Panc1 (cell line): ENCODE data around the gene RIC8B. TPM values are rescaled to one million over a fixed set of nuclear protein-coding genes. Genes with fewer than 3 reads are reported as not detected.

ENCODE experiments used
- ATAC-seq: fragments of 200-7000 bp; cut with Tn5 transposase; 2 replicates; pipeline ENCODE4 v1.9.1; 2020; ENCODE audit warnings: mild to moderate bottlenecking, moderate library complexity
- BruUV-seq: library from RNA; stranded (reverse); fragments of 400-500 nt; replicated peaks from 2 replicates; lab custom pipeline; 2021; lab: Mats Ljungman, UMichigan
- CTCF ChIA-PET: fragments of 300-600 bp; sonication (Branson Sonifier 250); formaldehyde crosslinking; loops from one replicate; lab custom pipeline; 2022; ENCODE audit warnings: antibody characterized with exemption; lab: Charles Lee
- POLR2A ChIA-PET: fragments of 300-600 bp; sonication (Branson Sonifier 250); formaldehyde crosslinking; loops from one replicate; lab custom pipeline; 2022; ENCODE audit warnings: antibody characterized with exemption; lab: Charles Lee
- DNase-seq: peaks from one replicate; pipeline ENCODE4 v3.0.0-alpha.2; 2010; ENCODE audit warnings: low read depth, low spot score
- H3K27ac ChIP-seq: 2 replicates; pipeline ENCODE4 v1.5.1; 2011; ENCODE audit warnings: mild to moderate bottlenecking, low read length, inconsistent platforms
- H3K27me3 ChIP-seq: fragments of 200-500 bp; sonication (Bioruptor generic); 2 replicates; pipeline ENCODE4 v1.6.0; 2014; ENCODE audit warnings: low read length, inconsistent platforms; ENCODE audit not compliant: control insufficient read depth, insufficient read depth
- H3K36me3 ChIP-seq: fragments of 200-500 bp; sonication (Bioruptor generic); 2 replicates; pipeline ENCODE4 v1.5.1; 2014; ENCODE audit warnings: inconsistent platforms, mild to moderate bottlenecking, low read length, moderate library complexity; ENCODE audit not compliant: control insufficient read depth, insufficient read depth
- H3K4me1 ChIP-seq: 2 replicates; pipeline ENCODE4 v1.5.1; 2011; ENCODE audit warnings: inconsistent platforms, mild to moderate bottlenecking, low read length, moderate library complexity; ENCODE audit not compliant: control insufficient read depth, insufficient read depth
- H3K4me3 ChIP-seq, 2 experiments: 2 replicates each; pipeline ENCODE4 v1.5.1; 2011 to 2012; ENCODE audit warnings: low read depth in 2 of 2, low read length in 2 of 2, mild to moderate bottlenecking in 2 of 2, inconsistent platforms in 1 of 2, moderate library complexity in 1 of 2
- H3K9me3 ChIP-seq: fragments of 200-500 bp; sonication (Bioruptor generic); 2 replicates; pipeline ENCODE4 v1.5.1; 2014; ENCODE audit warnings: low read depth, mild to moderate bottlenecking, inconsistent platforms, low read length, moderate library complexity; ENCODE audit not compliant: control insufficient read depth, insufficient read depth
- CTCF ChIP-seq: fragments of 450-650 bp; IDR thresholded peaks from 2 replicates; pipeline ENCODE4 v1.5.1; 2017; ENCODE audit warnings: mild to moderate bottlenecking
- POLR2AphosphoS5 ChIP-seq: IDR thresholded peaks from 2 replicates; pipeline ENCODE4 v1.6.1; 2012; ENCODE audit warnings: mild to moderate bottlenecking, low read depth, low read length, moderate library complexity
- REST ChIP-seq, 2 experiments: IDR thresholded peaks; 2 replicates each; pipeline ENCODE4 v1.6.1; 2011 to 2012; ENCODE audit warnings: low read depth in 2 of 2, control low read depth in 1 of 2, low read length in 1 of 2, mild to moderate bottlenecking in 1 of 2, moderate library complexity in 1 of 2; ENCODE audit not compliant: insufficient read depth in 1 of 2
- SIN3A ChIP-seq: IDR thresholded peaks from 2 replicates; pipeline ENCODE4 v1.6.1; 2012; ENCODE audit warnings: low read depth, mild to moderate bottlenecking, low read length, moderate library complexity, borderline replicate concordance; ENCODE audit not compliant: insufficient read depth
- TCF7L2 ChIP-seq: IDR thresholded peaks from 2 replicates; pipeline ENCODE4 v1.6.1; 2011; ENCODE audit warnings: mild to moderate bottlenecking, low read depth, low read length, inconsistent platforms
- in situ Hi-C: cut with HindIII; loops from 2 replicates; pipeline ENCODE4 v1.10.0; 2016; ENCODE audit warnings: low sequenced_read_pairs, low pct_unique_long_range_greater_than_20kb
- intact Hi-C: fragments of 100-400 bp; cut with micrococcal nuclease; formaldehyde crosslinking; loops from one replicate; pipeline ENCODE4 v1.10.0; 2022; ENCODE audit not compliant: unreplicated experiment
- total RNA-seq: library from RNA; stranded (reverse); gene quantifications from one replicate; pipeline ENCODE4 v1.2.1, GENCODE V29; 2021; ENCODE audit not compliant: unreplicated experiment

The RIC8B gene
- total RNA-seq, 1 experiment from 2014 or later: 16.1 TPM

- peak; percentile 42; the same call in 1 of the 2 replicates for ATAC-seq
- POLR2A ChIA-PET: no interaction called here
Observed at GRCh38 chr12:106767206-106767605, 7.3 kb upstream of the RIC8B start.

More at GRCh38 chr12:106767206-106767605, 7.3 kb upstream of the RIC8B start:
- Histone ChIP-seq H3K4me3 (no peak overlapping the region), H3K36me3 (no peaks in the 10 kb centered on the region), H3K9me3 (no peaks in the 10 kb centered on the region), H3K4me1 (peaks cover 4% of the 10 kb centered on the region; the same call in 1 of the 2 replicates), H3K27me3 (no peaks in the 10 kb centered on the region; the same call in 1 of the 2 replicates), H3K27ac (no peak overlapping the region)
- in situ Hi-C loops: no loop called here
- intact Hi-C loops: no loop called here
- no peak for DNase-seq
- BruUV-seq: no TSS peak
- CTCF ChIA-PET: interaction anchor here (0.6 kb wide), 1 partner anchor 460 kb away, joined by 6 read pairs; no protein-coding TSS in a partner anchor
- TF ChIP-seq SIN3A: no peak
- TF ChIP-seq REST (IDR thresholded peaks at IDR 0.05; ENCODE audit: insufficient read depth in 1 of 2, low read depth in 2 of 2, low read length in 1 of 2): no peak
- no peak for TF ChIP-seq TCF7L2
- TF ChIP-seq CTCF: no peak
- TF ChIP-seq POLR2AphosphoS5: no peak
